GM12878 (cell line): ENCODE data around the gene FREM2. TPM values are rescaled to one million over a fixed set of nuclear protein-coding genes. Genes with fewer than 3 reads are reported as not detected.

ENCODE experiments used
- ATAC-seq: fragments of 200-7000 bp; cut with Tn5 transposase; 3 replicates; pipeline ENCODE4 v1.9.1; 2020; ENCODE audit warnings: mild to moderate bottlenecking, moderate library complexity
- BruUV-seq: library from RNA; stranded (reverse); fragments of 400-500 nt; replicated peaks from 2 replicates; lab custom pipeline; 2021; lab: Mats Ljungman, UMichigan
- CTCF ChIA-PET: fragments of 300-600 bp; sonication (Branson Sonifier 250); formaldehyde crosslinking; extraction: SDS; loops from one replicate; lab custom pipeline; 2021; ENCODE audit warnings: inconsistent platforms; lab: Yijun Ruan, JAX
- POLR2A ChIA-PET: fragments of 350-600 bp; formaldehyde crosslinking; extraction: SDS; loops from one replicate; lab custom pipeline; 2021; ENCODE audit warnings: inconsistent platforms; lab: Charles Lee
- RAD21 ChIA-PET: fragments of 300-600 bp; sonication (Branson Sonifier 250); formaldehyde crosslinking; loops from one replicate; lab custom pipeline; 2023; ENCODE audit warnings: antibody characterized with exemption; ENCODE audit not compliant: unreplicated experiment; lab: Charles Lee
- SMC1A ChIA-PET: fragments of 300-600 bp; sonication (Branson Sonifier 250); formaldehyde crosslinking; loops from one replicate; lab custom pipeline; 2023; ENCODE audit not compliant: unreplicated experiment, uncharacterized antibody; lab: Charles Lee
- DNase-seq: peaks from one replicate; pipeline ENCODE4 v3.0.0-alpha.2; 2011; ENCODE audit warnings: low read depth, low spot score
- FAIRE-seq: peaks from 3 replicates; lab custom pipeline; 2011; peaks lifted over from hg19 to GRCh38; lab: Jason Lieb, UNC
- H2AFZ ChIP-seq: 2 replicates; pipeline ENCODE4 v1.6.0; 2011; ENCODE audit warnings: low read depth, low read length, control low read depth; ENCODE audit not compliant: control insufficient read depth
- H3K27ac ChIP-seq: 2 replicates; pipeline ENCODE4 v1.5.1; 2011; ENCODE audit warnings: control low read depth; ENCODE audit not compliant: control insufficient read depth, insufficient read depth
- H3K27me3 ChIP-seq, 2 experiments: replicated peaks in 1 of 2; 2 replicates each; pipeline versions ENCODE4 v1.6.0 to v1.6.1; 2011; ENCODE audit warnings: low read length in 1 of 2; ENCODE audit not compliant: control insufficient read depth in 2 of 2, insufficient read depth in 2 of 2
- H3K36me3 ChIP-seq, 2 experiments: 2 replicates each; pipeline ENCODE4 v1.5.1; 2011; ENCODE audit warnings: low read length in 1 of 2; ENCODE audit not compliant: control insufficient read depth in 2 of 2, insufficient read depth in 2 of 2
- H3K4me1 ChIP-seq: 2 replicates; pipeline ENCODE4 v1.6.1; 2011; ENCODE audit warnings: mild to moderate bottlenecking, low read length, moderate library complexity, mixed read lengths; ENCODE audit not compliant: control insufficient read depth, insufficient read depth
- H3K4me2 ChIP-seq: 2 replicates; pipeline ENCODE4 v1.6.0; 2011; ENCODE audit warnings: control low read depth; ENCODE audit not compliant: control insufficient read depth, insufficient read depth
- H3K4me3 ChIP-seq: fragments of 200-600 bp; sonication (generic); 2 replicates; pipeline ENCODE4 v1.5.1; 2016
- H3K79me2 ChIP-seq: 2 replicates; pipeline ENCODE4 v1.6.0; 2011; ENCODE audit warnings: low read length; ENCODE audit not compliant: control insufficient read depth, insufficient read depth
- H3K9ac ChIP-seq: 2 replicates; pipeline ENCODE4 v1.8.0; 2011; ENCODE audit warnings: low read length, control low read depth, mixed read lengths; ENCODE audit not compliant: control insufficient read depth, insufficient read depth
- H3K9me3 ChIP-seq: replicated peaks from 3 replicates; pipeline ENCODE4 v1.5.1; 2011; ENCODE audit warnings: mild to moderate bottlenecking, low read length; ENCODE audit not compliant: control insufficient read depth, insufficient read depth
- H4K20me1 ChIP-seq: 2 replicates; pipeline ENCODE4 v1.6.0; 2011; ENCODE audit not compliant: control insufficient read depth, insufficient read depth
- CREB1 ChIP-seq: IDR thresholded peaks from 2 replicates; pipeline ENCODE4 v1.6.1; 2012; ENCODE audit warnings: low read depth, mild to moderate bottlenecking, inconsistent platforms
- CREM ChIP-seq: IDR thresholded peaks from 2 replicates; pipeline ENCODE4 v1.6.1; 2014; ENCODE audit warnings: antibody characterized with exemption, low read depth
- FOXM1 ChIP-seq: IDR thresholded peaks from 2 replicates; pipeline ENCODE4 v1.6.1; 2012; ENCODE audit warnings: low read depth, mild to moderate bottlenecking, inconsistent platforms, low read length, moderate library complexity
- IKZF2 ChIP-seq, 2 experiments: fragments of 450-650 bp; IDR thresholded peaks; 2 replicates each; pipeline ENCODE4 v1.6.1; 2017; ENCODE audit warnings: mild to moderate bottlenecking in 2 of 2, moderate library complexity in 2 of 2
- JUNB ChIP-seq: IDR thresholded peaks from 2 replicates; pipeline ENCODE4 v1.6.1; 2016; ENCODE audit warnings: antibody characterized with exemption, mild to moderate bottlenecking
- NFIC ChIP-seq: IDR thresholded peaks from 2 replicates; pipeline ENCODE4 v1.6.1; 2012; ENCODE audit warnings: low read depth, mild to moderate bottlenecking, inconsistent platforms, low read length, moderate library complexity
- RUNX3 ChIP-seq: IDR thresholded peaks from 2 replicates; pipeline ENCODE4 v1.6.1; 2012; ENCODE audit warnings: low read length, inconsistent platforms
- SMC3 ChIP-seq: IDR thresholded peaks from 2 replicates; pipeline ENCODE4 v1.6.1; 2011; ENCODE audit warnings: low read length, improper control_type of control experiment, borderline replicate concordance
- WGBS: methylation state at CpG from one replicate; pipeline ENCODE4 v1.1.6; 2016; ENCODE audit warnings: low lambda C conversion rate; ENCODE audit not compliant: insufficient replicate concordance, insufficient coverage; ENCODE audit errors: missing lambda C conversion rate; 5-methylcytosine and 5-hydroxymethylcytosine counted together
- in situ Hi-C: fragments of 300-500 bp; cut with MboI; formaldehyde crosslinking; loops from 9 replicates; pipeline ENCODE4 v1.14.3; 2018; ENCODE audit warnings: mixed read lengths
- intact Hi-C: fragments of 100-400 bp; cut with micrococcal nuclease; formaldehyde crosslinking; loops from one replicate; pipeline ENCODE4 v1.14.2; 2022; ENCODE audit not compliant: unreplicated experiment
- polyA plus RNA-seq, 11 experiments: library from polyadenylated mRNA; depleted of rRNA in 4 of 11; unstranded in 6 of 11; stranded (reverse) in 5 of 11; fragments of >200 nt; fragmentation: Nextera tagmentation in 4 of 11; fragmentation: Illumina TruSeq in 1 of 11; extraction: Ambion mirVana in 4 of 11; extraction: Trizol in 1 of 11; gene quantifications; 1 replicate in 1 of 11; 2 replicates in 10 of 11; pipeline versions ENCODE4 v1.2.1 to v1.2.3, GENCODE V29; 2011 to 2016; ENCODE audit warnings: inconsistent platforms in 2 of 11, missing spikeins in 2 of 11, low read depth in 1 of 11
- total RNA-seq, 4 experiments: library from RNA; depleted of rRNA in 3 of 4; stranded (reverse); fragments of >200 nt in 3 of 4; fragmentation: Illumina TruSeq in 1 of 4; extraction: Trizol in 1 of 4; gene quantifications; 2 replicates each; pipeline versions ENCODE4 v1.2.1 to v1.2.3, GENCODE V29; 2013 to 2021
- TF ChIP-seq, protein P1 (sequence below): fragments of 450-650 bp; formaldehyde crosslinking; IDR thresholded peaks from 2 replicates; pipeline ENCODE4 v1.4.0; 2022; ENCODE audit warnings: mild to moderate bottlenecking, moderate library complexity

FREM2 gene
- total and polyA plus RNA-seq, 10 of the 15 experiments (the other 5 are each of a cell fraction or from before 2014, with no cell fraction given) = 0.02 to 0.12 (median 0.05) TPM; not detected in 2

DNA sequence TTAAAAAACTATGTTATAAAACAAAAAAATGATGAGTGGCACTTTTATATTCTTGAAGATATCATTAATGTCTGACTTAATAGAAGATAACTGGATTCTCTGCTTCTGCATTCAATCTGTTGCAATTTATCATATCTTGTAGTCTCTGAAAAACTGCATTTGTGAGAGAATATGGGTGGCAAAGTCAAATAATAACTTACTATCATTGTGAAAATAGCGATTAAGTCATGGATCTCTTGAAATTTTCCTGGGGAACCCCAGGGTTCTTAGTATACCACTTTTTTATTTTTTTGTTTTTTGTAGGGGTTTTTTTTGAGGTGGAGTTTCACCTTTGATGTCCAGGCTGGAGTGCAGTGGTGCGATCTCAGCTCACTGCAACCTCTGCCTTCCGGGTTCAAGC lies 176.7 kb downstream of the FREM2 start:
- Histone ChIP-seq H3K79me2 (no peaks in the 10 kb centered on the region), H2AFZ (no peak overlapping the region), H3K4me1 (no peaks in the 10 kb centered on the region), H3K9ac (no peak overlapping the region), H3K9me3 (no peaks in the 10 kb centered on the region), H3K36me3 (no peaks in the 10 kb centered on the region), H4K20me1 (no peaks in the 10 kb centered on the region), H3K4me2 (no peak overlapping the region), H3K4me3 (no peak overlapping the region), H3K27ac (no peak overlapping the region), H3K27me3 (no peaks in the 10 kb centered on the region; a peak in 1 of 4 replicates)
- TF ChIP-seq IKZF2 (IDR thresholded peaks at IDR 0.05) (no peak), FOXM1 (peak; percentile 53; the same call in 1 of the 2 replicates), NFIC (peak; percentile 68; the same call in 1 of the 2 replicates), JUNB (peak; percentile 65), RUNX3 (peak; percentile 6; the same call in 1 of the 2 replicates), CREB1 (no peak), CREM (0 out of 2 replicates have a peak, but pooled peaks have one; percentile 10)
- ATAC-seq (peak; percentile 45), DNase-seq (no peak), FAIRE-seq (no peak)
- in situ Hi-C loops = no loop called here
- POLR2A ChIA-PET = no interaction called here
- intact Hi-C loops = loop anchor here (5.0 kb wide), 1 partner anchor 41 kb away; no protein-coding TSS in a partner anchor
- SMC1A ChIA-PET = interaction anchor here (0.9 to 3.7 kb wide), 4 partner anchors 9 to 92 kb away, joined by 3 to 13 read pairs (median 4); no protein-coding TSS in a partner anchor
- CTCF ChIA-PET = interaction anchor here (0.8 to 1.3 kb wide), 3 partner anchors 11 to 39 kb away, joined by 3 to 6 read pairs (median 3); no protein-coding TSS in a partner anchor
- RAD21 ChIA-PET = interaction anchor here (1.0 to 1.1 kb wide), 2 partner anchors 12 to 44 kb away, joined by 3 to 4 read pairs; no protein-coding TSS in a partner anchor
- BruUV-seq = no TSS peak
- 24% methylated on average over 3 of the region's 3 CpGs for WGBS

DNA sequence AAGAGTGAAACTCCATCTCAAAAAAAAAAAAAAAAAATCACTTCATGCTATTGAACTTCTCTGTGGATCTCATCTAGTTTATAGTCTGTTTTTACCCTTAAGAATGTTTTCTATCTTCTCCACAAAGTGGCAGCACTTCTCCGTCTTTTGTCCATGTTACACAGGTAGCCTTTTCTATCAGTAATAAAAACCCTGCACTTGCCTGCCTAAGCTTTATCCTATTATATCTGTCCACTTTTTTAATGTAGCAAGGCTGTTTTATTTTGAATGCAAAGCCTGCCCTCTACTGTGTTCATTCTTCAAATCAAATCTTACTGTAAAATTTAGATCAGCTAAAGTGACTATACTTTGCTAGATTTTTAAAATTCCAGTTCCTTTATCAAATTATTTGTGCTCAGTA lies 179.8 kb downstream of the FREM2 start:
- in situ Hi-C loops = no loop called here
- no peaks in the 10 kb centered on the region; a peak in 1 of 4 replicates for H3K27me3 ChIP-seq
- ATAC-seq = no peak; the same call in 2 of the 3 replicates
- ChIA-PET POLR2A (interaction anchor here (0.7 kb wide), 1 partner anchor 1822 kb away, joined by 4 read pairs; no protein-coding TSS in a partner anchor), RAD21 (interaction anchor here (0.7 to 4.7 kb wide), 10 partner anchors 18 to 623 kb away, joined by 3 to 30 read pairs (median 4); partner anchors contain the start of gene FREM2), SMC1A (interaction anchor here (0.6 to 2.7 kb wide), 5 partner anchors 41 to 1773 kb away, joined by 3 to 16 read pairs (median 7); no protein-coding TSS in a partner anchor), CTCF (interaction anchor here (1.1 to 5.1 kb wide), 11 partner anchors 9 to 824 kb away, joined by 3 to 27 read pairs (median 5); partner anchors contain the start of gene FREM2)
- H3K4me3 ChIP-seq = no peak overlapping the region
- FAIRE-seq = no peak
- no peaks in the 10 kb centered on the region for H3K36me3 ChIP-seq
- no peak overlapping the region for H3K9ac ChIP-seq
- no peak overlapping the region for H3K4me2 ChIP-seq
- no peaks in the 10 kb centered on the region for H3K4me1 ChIP-seq
- peak; percentile 15; the same call in 1 of the 2 replicates for TF ChIP-seq SMC3
- TF ChIP-seq, protein P1, sequence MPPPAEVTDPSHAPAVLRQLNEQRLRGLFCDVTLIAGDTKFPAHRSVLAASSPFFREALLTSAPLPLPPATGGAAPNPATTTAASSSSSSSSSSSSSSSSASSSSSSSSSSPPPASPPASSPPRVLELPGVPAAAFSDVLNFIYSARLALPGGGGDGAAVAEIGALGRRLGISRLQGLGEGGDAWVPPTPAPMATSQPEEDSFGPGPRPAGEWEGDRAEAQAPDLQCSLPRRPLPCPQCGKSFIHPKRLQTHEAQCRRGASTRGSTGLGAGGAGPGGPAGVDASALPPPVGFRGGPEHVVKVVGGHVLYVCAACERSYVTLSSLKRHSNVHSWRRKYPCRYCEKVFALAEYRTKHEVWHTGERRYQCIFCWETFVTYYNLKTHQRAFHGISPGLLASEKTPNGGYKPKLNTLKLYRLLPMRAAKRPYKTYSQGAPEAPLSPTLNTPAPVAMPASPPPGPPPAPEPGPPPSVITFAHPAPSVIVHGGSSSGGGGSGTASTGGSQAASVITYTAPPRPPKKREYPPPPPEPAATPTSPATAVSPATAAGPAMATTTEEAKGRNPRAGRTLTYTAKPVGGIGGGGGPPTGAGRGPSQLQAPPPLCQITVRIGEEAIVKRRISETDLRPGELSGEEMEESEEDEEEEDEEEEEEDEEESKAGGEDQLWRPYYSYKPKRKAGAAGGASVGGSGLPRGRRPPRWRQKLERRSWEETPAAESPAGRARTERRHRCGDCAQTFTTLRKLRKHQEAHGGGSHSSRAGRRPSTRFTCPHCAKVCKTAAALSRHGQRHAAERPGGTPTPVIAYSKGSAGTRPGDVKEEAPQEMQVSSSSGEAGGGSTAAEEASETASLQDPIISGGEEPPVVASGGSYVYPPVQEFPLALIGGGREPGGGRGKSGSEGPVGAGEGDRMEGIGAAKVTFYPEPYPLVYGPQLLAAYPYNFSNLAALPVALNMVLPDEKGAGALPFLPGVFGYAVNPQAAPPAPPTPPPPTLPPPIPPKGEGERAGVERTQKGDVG (CRISPR knock-in tag) = no peak
- no peak overlapping the region for H3K27ac ChIP-seq
- 33% methylated on average over 1 of the region's 1 CpG for WGBS
- no peaks in the 10 kb centered on the region for H3K79me2 ChIP-seq
- no peak for DNase-seq
- H2AFZ ChIP-seq = no peak overlapping the region
- no TSS peak for BruUV-seq
- H3K9me3 ChIP-seq = no peaks in the 10 kb centered on the region
- H4K20me1 ChIP-seq = no peaks in the 10 kb centered on the region
- intact Hi-C loops = no loop called here
